Hepatocyte (in vitro differentiated cells): ENCODE data around the gene PTGR1. TPM values are rescaled to one million over a fixed set of nuclear protein-coding genes. Genes with fewer than 3 reads are reported as not detected.

Experiments used
- DNase-seq: peaks from one replicate; pipeline ENCODE4 v3.0.0-alpha.2; 2016; ENCODE audit warnings: low spot score
- H2AFZ ChIP-seq: fragments of 200-600 bp; sonication (generic); 2 replicates; pipeline ENCODE4 v1.6.0; 2016; ENCODE audit warnings: antibody characterized with exemption, mild to moderate bottlenecking
- H3K27ac ChIP-seq: fragments of 200-600 bp; sonication (generic); 2 replicates; pipeline ENCODE4 v1.5.1; 2016; ENCODE audit warnings: mild to moderate bottlenecking
- H3K27me3 ChIP-seq: fragments of 200-600 bp; sonication (generic); 2 replicates; pipeline ENCODE4 v1.6.1; 2016
- H3K36me3 ChIP-seq: fragments of 200-600 bp; sonication (generic); replicated peaks from 2 replicates; pipeline ENCODE4 v1.5.1; 2016; ENCODE audit warnings: low read depth; ENCODE audit not compliant: insufficient read depth
- H3K4me1 ChIP-seq: fragments of 200-600 bp; sonication (generic); 2 replicates; pipeline ENCODE4 v1.5.1; 2016; ENCODE audit warnings: mild to moderate bottlenecking, moderate library complexity; ENCODE audit not compliant: insufficient read depth
- H3K4me2 ChIP-seq: fragments of 200-600 bp; sonication (generic); 2 replicates; pipeline ENCODE4 v1.6.0; 2016
- H3K4me3 ChIP-seq: fragments of 200-600 bp; sonication (generic); 2 replicates; pipeline ENCODE4 v1.5.1; 2016; ENCODE audit warnings: mild to moderate bottlenecking
- H3K79me2 ChIP-seq: fragments of 200-600 bp; sonication (generic); 2 replicates; pipeline ENCODE4 v1.6.0; 2017; ENCODE audit warnings: mild to moderate bottlenecking
- H3K9me2 ChIP-seq: fragments of 200-600 bp; sonication (generic); replicated peaks from 2 replicates; pipeline ENCODE4 v1.6.0; 2017; ENCODE audit warnings: mild to moderate bottlenecking; ENCODE audit not compliant: insufficient read depth
- H3K9me3 ChIP-seq: fragments of 200-600 bp; sonication (generic); 2 replicates; pipeline ENCODE4 v1.5.1; 2016; ENCODE audit warnings: low read depth, mild to moderate bottlenecking
- H4K20me1 ChIP-seq: fragments of 200-600 bp; sonication (generic); 2 replicates; pipeline ENCODE4 v1.6.0; 2016; ENCODE audit warnings: mild to moderate bottlenecking; ENCODE audit not compliant: insufficient read depth, poor library complexity, severe bottlenecking
- EZH2 ChIP-seq: fragments of 200-600 bp; sonication (generic); IDR thresholded peaks from 2 replicates; pipeline ENCODE4 v1.6.1; 2016; ENCODE audit warnings: antibody characterized with exemption, mild to moderate bottlenecking, borderline replicate concordance
- EZH2phosphoT487 ChIP-seq: fragments of 200-600 bp; sonication (generic); IDR thresholded peaks from one replicate; pipeline ENCODE4 v1.6.1; 2018; ENCODE audit warnings: antibody characterized with exemption, mild to moderate bottlenecking, low read depth, moderate library complexity; ENCODE audit not compliant: unreplicated experiment, severe bottlenecking
- WGBS: methylation state at CpG from one replicate; pipeline ENCODE4 v1.1.6; 2016; ENCODE audit warnings: low lambda C conversion rate; ENCODE audit errors: missing lambda C conversion rate; 5-methylcytosine and 5-hydroxymethylcytosine counted together
- polyA plus RNA-seq: library from polyadenylated mRNA; unstranded; fragments of >200 nt; fragmentation: Nextera tagmentation; extraction: Ambion mirVana; gene quantifications from 2 replicates; pipeline ENCODE4 v1.2.1, GENCODE V29; 2016
- total RNA-seq: library from RNA; depleted of rRNA; stranded (reverse); fragments of >200 nt; gene quantifications from 2 replicates; pipeline ENCODE4 v1.2.3, GENCODE V29; 2014
- TF ChIP-seq, protein P1 (sequence below): fragments of 200-600 bp; sonication (generic); IDR thresholded peaks from 2 replicates; pipeline ENCODE4 v1.5.1; 2016; ENCODE audit warnings: antibody characterized with exemption, mild to moderate bottlenecking; ENCODE audit not compliant: poor library complexity

PTGR1 gene
- total and polyA plus RNA-seq, 2 experiments from 2014 or later, result 266 to 290 TPM

DNA sequence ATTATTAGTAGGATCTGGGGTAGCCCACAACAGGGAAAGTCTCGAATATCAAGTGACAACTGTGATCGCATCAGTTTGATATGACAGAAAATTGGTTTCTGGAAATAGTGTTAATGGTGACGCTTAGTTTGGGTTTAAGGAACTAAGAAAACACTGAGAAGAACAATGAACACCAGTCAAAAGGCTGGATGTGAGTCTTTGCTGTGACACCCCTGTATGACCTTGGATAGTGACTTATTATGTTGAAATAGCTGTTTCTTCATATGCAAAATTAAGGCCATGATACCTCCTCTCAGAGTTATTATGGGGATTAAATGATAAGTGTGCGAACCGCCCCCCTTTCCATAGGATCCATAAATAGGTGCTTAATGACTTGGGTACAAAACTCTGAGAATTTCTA, 32.6 kb upstream of the PTGR1 start:
- H3K4me2 ChIP-seq, result peak overlapping the region; percentile 96
- H4K20me1 ChIP-seq, result peaks cover 23% of the 10 kb centered on the region
- DNase-seq, result no peak
- H3K4me3 ChIP-seq, result peak overlapping the region; percentile 69
- TF ChIP-seq, protein P1, sequence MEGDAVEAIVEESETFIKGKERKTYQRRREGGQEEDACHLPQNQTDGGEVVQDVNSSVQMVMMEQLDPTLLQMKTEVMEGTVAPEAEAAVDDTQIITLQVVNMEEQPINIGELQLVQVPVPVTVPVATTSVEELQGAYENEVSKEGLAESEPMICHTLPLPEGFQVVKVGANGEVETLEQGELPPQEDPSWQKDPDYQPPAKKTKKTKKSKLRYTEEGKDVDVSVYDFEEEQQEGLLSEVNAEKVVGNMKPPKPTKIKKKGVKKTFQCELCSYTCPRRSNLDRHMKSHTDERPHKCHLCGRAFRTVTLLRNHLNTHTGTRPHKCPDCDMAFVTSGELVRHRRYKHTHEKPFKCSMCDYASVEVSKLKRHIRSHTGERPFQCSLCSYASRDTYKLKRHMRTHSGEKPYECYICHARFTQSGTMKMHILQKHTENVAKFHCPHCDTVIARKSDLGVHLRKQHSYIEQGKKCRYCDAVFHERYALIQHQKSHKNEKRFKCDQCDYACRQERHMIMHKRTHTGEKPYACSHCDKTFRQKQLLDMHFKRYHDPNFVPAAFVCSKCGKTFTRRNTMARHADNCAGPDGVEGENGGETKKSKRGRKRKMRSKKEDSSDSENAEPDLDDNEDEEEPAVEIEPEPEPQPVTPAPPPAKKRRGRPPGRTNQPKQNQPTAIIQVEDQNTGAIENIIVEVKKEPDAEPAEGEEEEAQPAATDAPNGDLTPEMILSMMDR, result no peak
- TF ChIP-seq EZH2phosphoT487 (no peak), EZH2 (no peak)
- H3K36me3 ChIP-seq, result no peaks in the 10 kb centered on the region
- H3K27ac ChIP-seq, result peak overlapping the region; percentile 89
- H3K9me2 ChIP-seq, result no peaks in the 10 kb centered on the region
- H3K79me2 ChIP-seq, result peaks cover 56% of the 10 kb centered on the region
- peak overlapping the region; percentile 42 for H2AFZ ChIP-seq
- peaks cover 44% of the 10 kb centered on the region for H3K4me1 ChIP-seq
- WGBS, result 32% methylated on average over 5 of the region's 5 CpGs
- no peaks in the 10 kb centered on the region for H3K27me3 ChIP-seq
- H3K9me3 ChIP-seq, result no peaks in the 10 kb centered on the region

DNA sequence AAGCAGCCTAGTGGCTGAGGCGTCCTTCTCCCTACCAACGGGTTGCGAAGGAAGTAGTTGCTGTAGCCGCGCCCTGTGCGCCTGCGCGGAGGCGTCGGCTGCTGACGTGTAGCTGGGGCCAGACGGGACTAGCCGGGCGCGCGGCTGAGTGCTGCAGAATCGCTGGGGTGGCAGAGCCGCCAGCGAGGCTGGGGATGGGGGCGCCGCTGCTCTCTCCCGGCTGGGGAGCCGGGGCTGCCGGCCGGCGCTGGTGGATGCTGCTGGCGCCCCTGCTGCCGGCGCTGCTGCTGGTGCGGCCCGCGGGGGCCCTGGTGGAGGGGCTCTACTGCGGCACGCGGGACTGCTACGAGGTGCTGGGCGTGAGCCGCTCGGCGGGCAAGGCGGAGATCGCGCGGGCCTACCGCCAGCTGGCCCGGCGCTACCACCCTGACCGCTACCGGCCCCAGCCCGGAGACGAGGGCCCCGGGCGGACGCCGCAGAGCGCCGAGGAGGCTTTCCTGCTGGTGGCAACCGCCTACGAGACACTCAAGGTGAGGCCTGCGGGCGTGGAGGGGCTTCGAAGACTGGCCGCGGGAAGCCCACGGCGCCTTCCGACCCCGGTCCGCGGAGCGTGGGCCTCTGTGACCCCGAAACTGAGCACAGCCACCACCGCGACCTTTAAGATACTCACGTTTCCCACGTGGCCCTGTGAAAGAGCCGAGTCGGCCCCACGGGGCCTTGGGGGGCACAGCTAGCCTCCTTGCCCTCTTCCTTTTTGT, 31.9 kb upstream of the PTGR1 start, which contains the start of gene DNAJC25:
Gene DNAJC25 (plus strand): TSS at position 121 of the 758 bp plus-strand sequence. CDS start 74 bp downstream, at position 195.
- Histone ChIP-seq H3K4me3 (peak within 1 kb of the TSS; percentile 69), H3K4me2 (peak within 1 kb of the TSS; percentile 96), H3K9me3 (no peaks in the 10 kb centered on the region), H3K36me3 (no peaks in the 10 kb centered on the region), H2AFZ (peak within 1 kb of the TSS; percentile 88), H3K79me2 (peaks cover 49% of the 10 kb centered on the region), H3K27ac (peak within 1 kb of the TSS; percentile 89), H4K20me1 (peaks cover 18% of the 10 kb centered on the region), H3K27me3 (no peaks in the 10 kb centered on the region), H3K4me1 (peaks cover 48% of the 10 kb centered on the region), H3K9me2 (no peaks in the 10 kb centered on the region)
- no peak for TF ChIP-seq EZH2phosphoT487
- TF ChIP-seq, protein P1, result no peak
- TF ChIP-seq EZH2, result no peak
- DNase-seq, result peak; percentile 99
- under 1% methylated on average over 77 of the region's 79 CpGs for WGBS

DNA sequence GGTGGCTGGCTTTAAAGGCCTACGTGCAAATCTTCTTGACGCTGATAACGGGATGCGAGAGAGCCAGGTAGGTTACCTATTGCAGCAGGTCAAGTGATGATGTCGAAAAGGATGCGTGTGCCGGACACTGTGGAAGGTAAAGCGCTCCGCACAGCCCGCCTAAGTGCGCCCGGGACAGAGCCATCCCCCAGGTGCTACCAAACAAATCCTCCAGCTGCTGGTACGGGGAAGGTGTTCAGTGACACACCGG, 31.4 kb upstream of the PTGR1 start:
- H3K4me1 ChIP-seq, result peaks cover 50% of the 10 kb centered on the region
- WGBS, result 2% methylated on average over 14 of the region's 14 CpGs
- peaks cover 13% of the 10 kb centered on the region for H4K20me1 ChIP-seq
- no peak for DNase-seq
- H3K27ac ChIP-seq, result peak overlapping the region; percentile 38
- no peaks in the 10 kb centered on the region for H3K9me3 ChIP-seq
- H3K36me3 ChIP-seq, result no peaks in the 10 kb centered on the region
- H3K79me2 ChIP-seq, result peaks cover 44% of the 10 kb centered on the region
- no peaks in the 10 kb centered on the region for H3K9me2 ChIP-seq
- H3K4me2 ChIP-seq, result peak overlapping the region; percentile 82
- no peaks in the 10 kb centered on the region for H3K27me3 ChIP-seq
- TF ChIP-seq, protein P1, result no peak
- TF ChIP-seq EZH2, result no peak
- no peak for TF ChIP-seq EZH2phosphoT487
- peak overlapping the region; percentile 40 for H3K4me3 ChIP-seq
- H2AFZ ChIP-seq, result peak overlapping the region; percentile 88
